Superior temporal gyrus (tissue), 1 donor: ENCODE results near the gene HEY2.
"Not testable (repeated sequence)": the region's sequence is repeated elsewhere in the genome, so short reads cannot be mapped to it uniquely, and the experiment has no call there.

Source experiments
- DNase-seq: peaks from one replicate; pipeline ENCODE4 v3.0.0-alpha.2; 2016; ENCODE audit errors: extremely low spot score

The HEY2 gene

DNA sequence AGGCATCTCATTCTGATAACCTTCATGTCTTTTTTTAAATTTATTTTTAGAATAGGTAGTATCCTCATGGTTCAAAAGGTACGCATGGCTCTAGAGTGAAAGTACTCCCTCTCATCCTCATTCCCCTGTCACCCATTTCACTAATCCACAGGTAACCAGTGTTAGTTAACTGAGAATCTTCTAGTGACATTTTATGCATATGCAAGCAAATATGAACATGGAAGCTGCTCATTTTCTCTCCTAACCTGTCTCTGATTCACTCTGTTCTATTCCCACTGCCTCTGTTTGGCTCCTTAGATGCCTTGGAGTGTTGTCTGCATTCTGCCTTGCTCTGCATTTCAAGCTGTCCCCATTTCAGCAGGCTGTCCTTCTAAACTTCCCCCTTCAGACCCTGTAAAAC lies 45.9 kb downstream of the HEY2 start:
- DNase-seq, result no peak

DNA sequence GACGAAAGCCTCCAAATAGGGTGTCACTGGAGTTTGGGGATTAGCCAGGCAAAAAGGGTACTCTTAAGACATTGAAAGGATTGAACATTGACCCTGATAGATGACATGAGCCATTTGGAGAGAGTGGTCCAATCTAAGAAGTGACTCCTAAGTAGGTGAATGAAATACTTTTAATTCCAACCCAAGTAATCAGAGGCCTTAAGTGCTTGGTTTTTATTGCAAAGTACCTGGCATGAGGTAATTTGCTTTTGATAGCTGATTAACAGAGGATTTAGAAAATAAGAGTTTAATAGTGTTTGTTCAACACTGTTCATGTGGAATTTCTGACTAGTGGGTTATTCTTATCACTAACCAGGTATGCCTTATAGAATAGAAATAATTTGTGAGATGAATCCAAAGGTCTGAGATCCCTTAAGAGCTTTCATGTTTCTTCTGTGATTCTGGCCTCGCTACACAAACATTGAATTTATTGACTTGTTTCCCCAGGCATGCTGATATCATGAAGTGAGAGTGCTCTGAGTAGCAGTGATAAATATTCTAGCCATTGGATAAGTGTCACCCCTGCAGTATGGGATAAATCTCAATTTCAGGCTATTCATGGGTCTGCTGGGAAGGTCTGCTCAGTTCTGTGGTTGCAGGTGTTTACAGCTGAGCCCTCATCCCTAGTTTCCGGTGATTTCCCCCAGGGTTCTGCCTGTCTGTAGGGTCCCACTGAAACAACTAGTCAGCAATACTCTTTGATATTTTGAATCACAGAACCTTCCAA lies 47.9 kb downstream of the HEY2 start:
- DNase-seq, result no peak

DNA sequence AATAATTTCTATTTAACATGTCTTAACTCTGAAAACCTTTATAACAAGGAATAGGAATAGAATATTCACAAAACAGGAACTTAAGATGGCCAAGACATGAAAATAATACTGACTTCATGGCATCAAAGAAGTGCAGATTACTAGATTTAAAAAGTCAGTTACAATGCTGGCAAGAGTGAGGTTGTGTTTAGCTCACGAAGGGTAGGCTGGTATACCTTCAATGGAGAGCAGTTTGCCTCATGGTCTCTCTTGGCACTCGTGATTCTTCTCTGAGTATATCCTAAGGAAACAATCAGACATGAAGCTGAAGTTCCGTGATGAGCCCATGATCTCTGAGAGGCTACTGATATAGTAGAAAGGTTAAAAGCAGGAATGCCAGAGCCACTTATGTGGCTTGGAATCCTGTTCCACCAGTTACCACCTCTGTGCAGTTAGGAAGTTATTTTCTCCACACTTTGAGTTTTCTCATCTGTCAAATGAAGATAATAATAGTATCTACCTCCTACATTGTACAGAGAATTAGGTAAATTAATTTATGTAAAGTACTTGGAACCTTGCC lies 48.5 kb downstream of the HEY2 start:
- no peak for DNase-seq

DNA sequence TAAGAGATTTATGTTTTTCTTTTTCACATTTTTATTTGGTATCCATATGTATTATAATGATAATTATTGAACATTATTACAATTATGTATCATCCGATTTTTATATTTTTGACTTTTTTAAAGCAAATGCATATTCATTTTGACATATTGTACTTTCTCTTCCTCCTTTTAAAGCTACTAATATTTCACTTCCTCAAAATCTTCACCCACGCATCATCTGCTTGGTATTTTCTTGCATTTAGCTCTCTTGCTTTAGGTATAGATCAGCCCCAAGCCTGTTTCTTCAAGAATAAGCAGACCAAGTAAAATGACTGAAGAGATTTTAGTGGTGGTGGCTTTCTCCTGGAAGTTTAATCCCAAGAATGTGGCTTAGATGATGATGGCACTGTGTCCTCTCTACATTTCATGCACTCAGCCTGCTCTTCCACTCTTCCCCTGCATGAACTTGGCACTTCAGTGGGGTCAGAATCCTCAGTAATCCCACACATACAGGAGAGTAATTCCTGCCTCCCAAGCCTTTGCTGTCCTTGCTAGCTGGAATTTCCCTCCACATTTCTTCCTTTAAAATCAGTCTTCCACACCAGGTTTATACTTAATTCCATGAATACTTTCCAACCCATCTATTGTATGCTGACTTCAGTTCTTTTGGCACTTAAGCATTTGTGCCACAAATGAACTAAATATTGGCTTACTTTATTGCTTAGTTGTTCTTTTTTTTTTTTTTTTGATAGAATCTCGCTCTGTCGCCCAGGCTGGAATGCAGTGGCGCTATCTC lies 49.5 kb downstream of the HEY2 start:
- no peak for DNase-seq

DNA sequence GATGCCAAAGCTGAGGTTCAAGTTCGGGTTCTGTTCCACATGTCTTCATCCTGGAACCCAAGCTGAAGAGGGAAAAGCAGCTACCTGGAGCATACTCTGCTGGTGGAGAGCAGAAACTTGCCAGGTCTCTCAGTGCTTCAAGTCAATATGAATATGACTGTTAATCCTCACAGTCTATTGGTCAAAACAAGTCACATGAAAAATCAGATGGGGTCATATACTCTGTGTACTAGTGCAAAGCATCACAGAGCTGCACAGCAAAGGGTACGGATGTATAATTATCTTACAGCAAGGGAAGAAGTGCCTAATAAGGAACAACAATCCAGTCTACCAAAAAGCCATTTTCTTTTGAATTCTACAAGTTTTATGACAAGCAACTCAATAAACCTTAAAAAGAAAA lies 53.0 kb downstream of the HEY2 start:
- DNase-seq, result no peak

DNA sequence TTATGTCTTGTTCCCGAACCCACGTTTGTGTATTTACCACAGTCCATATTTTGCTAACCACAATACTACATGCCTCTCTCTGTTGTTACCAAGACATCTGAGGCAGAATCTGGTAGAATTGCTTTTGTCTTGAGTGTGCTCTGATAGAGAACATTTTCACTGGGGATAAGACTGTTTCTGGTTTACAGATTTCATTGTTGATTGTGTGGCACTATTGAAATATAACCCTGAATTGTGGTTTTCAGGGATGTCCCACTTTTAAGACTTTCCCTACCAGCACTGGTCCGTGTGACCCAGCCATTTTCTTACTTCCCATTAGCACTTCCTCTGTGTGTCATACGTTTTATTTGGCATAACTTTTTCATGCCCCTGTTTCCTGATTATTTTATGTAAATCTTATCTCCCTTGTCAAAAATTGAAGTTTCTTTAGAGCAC lies 53.5 kb downstream of the HEY2 start:
- DNase-seq, result no peak

DNA sequence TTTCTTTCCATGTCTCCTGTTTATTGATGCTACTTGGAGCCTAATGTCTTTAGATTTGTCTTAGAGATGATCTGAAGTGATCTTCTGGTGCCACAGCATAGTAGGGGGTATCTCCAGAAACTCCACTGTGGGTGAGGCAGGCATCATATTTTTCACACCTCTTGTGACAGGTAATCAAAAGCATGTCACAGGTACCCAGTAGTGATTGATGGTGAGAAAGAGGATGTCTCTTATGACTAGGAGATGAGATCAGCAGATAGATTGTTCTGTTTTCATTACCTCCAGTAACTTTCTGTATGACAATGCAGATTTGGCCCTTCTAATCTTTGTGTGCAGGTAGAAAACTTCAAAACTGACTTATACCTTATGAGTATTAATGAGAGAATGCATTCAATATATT lies 54.8 kb downstream of the HEY2 start:
- DNase-seq, result no peak

DNA sequence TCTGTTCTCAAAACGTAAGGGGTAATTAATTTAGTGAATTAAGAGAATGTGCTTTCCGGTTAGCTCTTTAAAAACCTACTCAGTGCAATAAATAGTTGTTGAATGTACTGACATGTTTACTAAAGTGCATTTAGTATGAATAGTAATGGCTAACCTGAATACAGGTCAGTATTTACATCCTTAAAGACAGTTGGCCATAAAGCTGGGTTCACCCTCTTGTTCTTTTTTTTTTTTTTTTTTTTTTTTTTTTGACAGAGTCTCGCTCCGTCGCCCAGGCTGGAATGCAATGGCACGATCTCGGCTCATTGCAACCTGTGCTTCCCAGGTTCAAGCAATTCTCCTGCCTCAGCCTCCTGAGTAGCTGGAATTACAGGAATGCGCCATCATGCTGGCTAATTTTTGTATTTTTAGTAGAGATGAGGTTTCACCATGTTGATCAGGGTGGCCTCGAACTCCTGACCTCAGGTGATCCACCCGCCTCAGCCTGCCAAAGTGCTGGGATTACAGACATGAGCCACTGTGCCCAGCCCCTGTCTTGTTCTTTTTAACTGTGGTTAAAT lies 55.5 kb downstream of the HEY2 start:
- DNase-seq, result not testable (repeated sequence)

DNA sequence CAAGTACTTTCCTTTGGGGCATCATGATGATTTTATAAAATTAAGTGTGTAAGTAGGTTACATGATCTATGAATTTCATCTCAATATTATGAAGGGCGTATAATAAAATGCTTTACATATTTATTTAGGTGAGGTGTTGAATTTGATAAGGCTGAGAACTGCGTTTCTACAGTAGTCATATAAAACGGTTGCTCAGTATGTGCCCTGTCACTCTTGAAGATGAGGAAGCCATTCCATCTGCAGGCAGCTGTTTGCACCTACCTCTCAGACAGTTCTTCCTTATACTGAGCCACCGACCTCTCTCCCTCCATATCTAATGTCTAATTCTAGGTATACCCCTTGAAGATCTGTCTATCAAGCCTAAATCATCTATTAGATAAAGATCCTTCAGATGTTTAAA lies 57.4 kb downstream of the HEY2 start:
- DNase-seq, result no peak

DNA sequence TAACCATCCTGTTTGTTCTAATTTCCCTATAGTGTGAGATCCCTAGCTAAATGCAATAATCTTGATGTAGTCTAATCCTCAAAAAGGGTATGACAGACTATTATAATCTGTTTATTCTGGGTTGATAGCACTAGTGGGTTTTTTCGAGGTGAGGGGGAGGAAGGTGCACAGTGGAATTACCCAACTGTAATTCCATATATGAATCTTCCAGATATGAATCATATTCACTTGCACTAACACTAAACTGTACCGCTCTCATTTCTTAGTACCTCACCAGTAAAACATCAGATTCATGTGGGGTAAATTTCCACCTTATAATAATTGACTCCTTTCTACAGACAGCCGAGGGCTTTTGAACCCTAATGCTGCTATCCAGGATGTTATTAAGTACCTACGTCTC lies 57.9 kb downstream of the HEY2 start:
- DNase-seq, result no peak

DNA sequence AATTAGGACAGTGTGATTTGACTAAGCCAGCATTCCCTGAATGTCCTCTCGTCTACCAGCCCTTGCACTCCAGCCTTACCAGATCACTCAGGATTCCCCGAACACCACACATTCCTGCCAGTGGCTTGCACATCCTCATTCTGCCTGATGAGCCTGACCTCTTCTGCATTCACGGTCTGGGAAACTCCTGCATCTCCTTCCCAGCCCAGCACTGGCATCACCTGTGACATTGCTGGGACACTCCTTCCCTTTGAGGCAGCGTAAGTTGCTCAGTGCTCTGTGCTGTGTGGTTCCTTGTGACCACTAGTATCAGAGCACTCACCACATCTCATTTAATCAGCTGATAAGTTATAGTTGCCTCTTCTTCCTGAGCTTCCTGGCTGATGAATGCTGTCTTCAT lies 58.6 kb downstream of the HEY2 start:
- DNase-seq, result no peak

DNA sequence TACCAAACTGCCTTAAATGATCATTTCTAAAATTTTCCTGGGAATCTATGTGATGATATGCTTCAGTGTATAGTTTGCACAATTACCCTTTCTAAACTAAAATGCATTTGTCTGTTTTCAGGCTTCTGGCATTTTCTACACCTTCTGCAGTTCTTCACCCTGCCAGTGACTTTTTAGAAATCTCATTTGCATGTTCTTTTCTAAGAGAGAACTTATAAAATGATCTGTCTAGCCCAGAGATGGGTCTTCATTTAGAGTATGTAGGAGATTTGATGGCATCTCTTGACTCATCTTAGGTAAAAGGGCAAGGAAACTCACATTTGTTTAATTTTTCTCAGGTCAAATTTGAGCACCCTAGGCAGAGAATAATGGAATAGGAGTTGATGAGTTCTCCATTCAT lies 59.2 kb downstream of the HEY2 start:
- no peak for DNase-seq

DNA sequence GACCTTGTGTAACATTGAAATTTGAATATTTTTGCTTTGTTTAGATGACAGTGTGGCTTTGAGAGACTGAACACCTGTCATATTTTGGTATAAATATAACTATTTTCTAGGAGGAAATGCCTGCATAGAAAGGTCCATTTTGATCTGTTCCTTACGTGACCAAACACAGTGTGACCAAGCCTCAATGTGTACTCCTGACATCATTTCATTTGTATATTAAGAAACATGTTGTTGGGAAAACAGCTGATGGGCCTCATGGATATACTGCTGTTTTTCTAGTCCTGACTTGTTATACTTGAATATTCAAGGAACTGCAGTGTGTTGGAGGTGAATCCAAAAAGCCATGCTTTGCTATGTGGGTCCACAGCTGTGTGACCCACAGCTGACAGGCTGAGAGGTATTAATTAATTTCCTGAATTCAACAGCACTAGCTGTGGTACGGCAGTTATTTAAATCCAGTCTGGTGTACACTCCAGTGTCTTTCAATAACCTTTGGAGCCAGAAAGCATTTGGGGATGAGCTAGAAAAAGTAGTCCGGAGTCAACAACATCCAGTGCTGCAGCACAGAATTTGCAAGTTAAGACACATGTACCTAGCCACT lies 60.2 kb downstream of the HEY2 start:
- DNase-seq, result no peak

DNA sequence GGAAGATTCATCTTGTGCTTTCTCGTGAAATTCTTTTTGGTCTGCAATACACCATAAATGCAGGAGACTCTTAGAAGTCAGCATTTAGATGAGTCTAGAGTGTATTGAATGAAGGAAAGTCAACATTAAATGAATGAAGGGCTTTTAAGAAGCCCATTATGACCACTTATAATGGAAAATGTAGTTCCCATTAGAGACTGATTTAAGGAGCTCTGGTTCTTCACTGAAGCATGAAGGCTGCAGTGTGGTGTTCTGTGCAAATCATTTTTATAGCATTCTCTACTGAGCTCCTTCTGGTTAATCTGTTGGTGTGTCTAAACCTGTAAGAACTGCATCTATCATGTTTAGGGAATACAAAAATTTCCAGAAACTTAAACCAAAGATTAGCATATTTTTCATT lies 61.0 kb downstream of the HEY2 start:
- DNase-seq, result no peak
